Activated CD8-positive, alpha-beta memory T cell treated with anti-CD3 and anti-CD28 coated beads, Interleukin-2, amount 10 ng/mL, durations not matched to agents 7 days and 5 days (primary cell): Measurements from ENCODE around the gene ARL13B. TPM values are rescaled to one million over a fixed set of nuclear protein-coding genes. Genes with fewer than 3 reads are reported as not detected.
"Not testable (repeated sequence)": the region's sequence is repeated elsewhere in the genome, so short reads cannot be mapped to it uniquely, and the experiment has no call there.

Experiments used
- ATAC-seq: fragments of 150-1000 bp; cut with Tn5 transposase; one replicate; pipeline ENCODE4 v1.10.0; 2021; ENCODE audit warnings: moderate library complexity
- CTCF ChIA-PET: fragments of 350-600 bp; sonication (Branson Sonifier 250); formaldehyde crosslinking; loops from one replicate; lab custom pipeline; 2021; ENCODE audit warnings: antibody characterized with exemption; lab: Charles Lee
- DNase-seq: peaks from one replicate; pipeline ENCODE4 v3.0.0-alpha.2; 2020
- H3K27ac Mint-ChIP-seq: one replicate; pipeline ENCODE4 v1.8.0; 2021; ENCODE audit warnings: mild to moderate bottlenecking, mixed read lengths
- H3K27me3 Mint-ChIP-seq: one replicate; pipeline ENCODE4 v1.8.0; 2021; ENCODE audit warnings: mixed read lengths
- H3K36me3 Mint-ChIP-seq: one replicate; pipeline ENCODE4 v1.8.0; 2021; ENCODE audit warnings: mild to moderate bottlenecking, mixed read lengths
- H3K4me1 Mint-ChIP-seq: one replicate; pipeline ENCODE4 v1.8.0; 2021; ENCODE audit warnings: mixed read lengths
- H3K4me3 Mint-ChIP-seq: one replicate; pipeline ENCODE4 v1.8.0; 2021; ENCODE audit warnings: mild to moderate bottlenecking, moderate library complexity, mixed read lengths
- H3K9me3 Mint-ChIP-seq: one replicate; pipeline ENCODE4 v1.8.0; 2022; ENCODE audit warnings: low read depth, mixed read lengths
- total RNA-seq, 2 experiments: library from RNA; stranded (reverse); gene quantifications; one replicate each; pipeline ENCODE4 v1.2.3, GENCODE V29; 2021

Gene ARL13B
- 10 to 100 TPM; 13.8 to 15.6 TPM for total RNA-seq

DNA sequence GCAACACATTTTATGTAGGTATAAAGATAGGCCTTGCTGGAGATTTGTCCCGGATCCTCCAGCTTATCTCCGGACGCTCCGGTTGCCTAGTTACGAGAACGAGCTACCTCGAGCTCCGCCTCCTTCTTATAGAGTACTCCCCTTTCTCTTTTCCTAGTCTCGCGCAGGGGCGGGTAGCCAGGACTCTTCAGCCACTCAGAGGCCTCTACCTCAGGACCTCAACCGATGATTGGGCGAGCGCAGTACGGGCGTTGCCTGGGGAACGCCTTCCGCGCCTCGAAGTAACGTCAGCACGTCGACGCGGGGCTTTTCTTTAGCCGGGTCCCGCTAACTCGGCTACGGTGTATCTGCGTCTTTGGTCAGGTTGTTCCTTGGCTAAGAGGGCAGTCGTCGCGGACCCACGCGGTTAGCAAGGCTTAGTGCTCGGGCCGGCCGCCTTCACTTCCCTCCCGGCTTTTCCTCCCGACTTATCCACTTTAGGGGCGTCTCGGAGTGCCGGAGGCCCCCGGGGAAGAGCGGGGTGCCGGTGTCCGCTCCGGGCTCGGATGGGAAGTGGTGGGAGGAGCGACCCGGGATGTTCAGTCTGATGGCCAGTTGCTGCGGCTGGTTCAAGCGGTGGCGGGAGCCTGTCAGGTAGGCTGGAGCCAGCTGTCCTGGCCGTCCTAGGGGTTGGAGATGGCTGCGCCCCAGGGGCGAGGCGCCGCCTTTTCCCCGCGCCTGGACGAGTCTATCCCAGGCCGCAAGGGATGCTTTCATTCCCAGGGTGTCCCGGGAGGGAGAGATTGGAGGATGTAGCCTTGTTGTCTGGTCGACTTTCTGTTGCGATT is at the start of gene ARL13B:
ARL13B (plus strand) TSS at position 306 of the 827 bp plus-strand sequence; CDS start at position 575, 269 bp downstream.
- Mint-ChIP-seq H3K4me1 (peaks cover 20% of the 10 kb centered on the region), H3K9me3 (no peaks in the 10 kb centered on the region), H3K27ac (peak within 1 kb of the TSS; percentile 80), H3K27me3 (no peaks in the 10 kb centered on the region), H3K36me3 (no peaks in the 10 kb centered on the region), H3K4me3 (peak within 1 kb of the TSS; percentile 80)
- CTCF ChIA-PET: interaction anchor here (0.8 to 1.0 kb wide), 5 partner anchors 9 to 270 kb away, joined by 3 to 5 read pairs (median 4); partner anchors contain the start of genes DHFR2 and NSUN3
- peak; percentile 98 for DNase-seq
- ATAC-seq: peak; percentile 100

DNA sequence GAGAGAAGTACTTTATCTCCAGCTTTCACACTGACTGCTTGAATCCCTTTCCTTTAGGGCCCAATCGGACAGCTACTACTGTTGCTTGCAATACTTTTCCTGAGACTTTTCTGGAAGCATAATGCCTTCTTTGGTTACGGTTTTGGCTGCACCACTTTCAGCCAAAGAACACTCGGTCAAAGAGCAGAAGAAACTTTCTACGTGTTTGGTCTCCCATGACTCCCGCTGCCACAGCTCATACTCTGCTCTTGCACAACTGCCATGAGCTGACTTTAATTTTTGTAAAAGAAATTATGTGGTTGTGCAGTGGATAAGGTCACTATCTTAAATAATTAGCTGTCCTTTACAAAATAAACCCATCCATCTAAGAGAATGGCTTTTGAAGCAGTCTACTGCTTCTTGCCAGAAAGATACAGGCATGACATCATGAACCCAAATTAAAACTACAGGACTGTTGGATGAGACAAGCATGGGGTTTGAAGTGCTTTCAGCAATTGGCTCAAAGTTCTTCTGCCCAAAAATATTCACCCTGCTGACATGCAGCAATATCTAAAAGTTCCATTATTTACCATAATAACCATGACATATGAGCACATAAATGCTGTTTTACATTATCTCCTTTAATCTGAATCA is 48.2 kb upstream of the ARL13B start:
- CTCF ChIA-PET: no interaction called here
- H3K4me3 Mint-ChIP-seq: no peak overlapping the region
- no peak for DNase-seq
- H3K27ac Mint-ChIP-seq: no peak overlapping the region
- no peak for ATAC-seq
- H3K4me1 Mint-ChIP-seq: no peaks in the 10 kb centered on the region
- H3K9me3 Mint-ChIP-seq: no peaks in the 10 kb centered on the region
- H3K36me3 Mint-ChIP-seq: no peaks in the 10 kb centered on the region
- peaks cover 5% of the 10 kb centered on the region for H3K27me3 Mint-ChIP-seq

- no peak overlapping the region for H3K4me3 Mint-ChIP-seq
- H3K27ac Mint-ChIP-seq: no peak overlapping the region
- DNase-seq (no peak), ATAC-seq (no peak)
- H3K36me3 Mint-ChIP-seq: no peaks in the 10 kb centered on the region
- H3K9me3 Mint-ChIP-seq: no peaks in the 10 kb centered on the region
- CTCF ChIA-PET: no interaction called here
- no peaks in the 10 kb centered on the region for H3K4me1 Mint-ChIP-seq
- peaks cover 3% of the 10 kb centered on the region for H3K27me3 Mint-ChIP-seq
These were observed 45.4 kb upstream of the ARL13B start for GRCh38 chr3:93934366-93935046.

DNA sequence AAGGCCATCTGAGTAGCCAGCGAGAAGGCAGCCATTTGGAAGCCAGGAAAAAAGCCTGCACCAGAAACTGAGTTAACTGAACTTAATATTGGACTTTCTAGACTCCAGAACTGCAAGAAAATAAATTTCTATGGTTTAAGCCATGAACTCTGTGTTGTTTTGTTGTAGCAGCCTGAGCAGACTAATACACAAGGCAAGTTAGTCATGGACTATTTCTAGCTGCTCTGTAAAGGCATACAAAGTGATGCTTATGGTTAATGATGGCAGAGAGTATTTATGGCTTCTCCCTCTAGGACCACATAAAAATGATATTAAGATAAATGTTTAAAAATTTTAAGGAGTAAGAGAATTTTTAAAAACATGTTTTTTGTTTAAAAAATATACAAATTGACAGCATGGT is 43.4 kb upstream of the ARL13B start:
- Mint-ChIP-seq H3K27ac (no peak overlapping the region), H3K4me3 (no peak overlapping the region)

DNA sequence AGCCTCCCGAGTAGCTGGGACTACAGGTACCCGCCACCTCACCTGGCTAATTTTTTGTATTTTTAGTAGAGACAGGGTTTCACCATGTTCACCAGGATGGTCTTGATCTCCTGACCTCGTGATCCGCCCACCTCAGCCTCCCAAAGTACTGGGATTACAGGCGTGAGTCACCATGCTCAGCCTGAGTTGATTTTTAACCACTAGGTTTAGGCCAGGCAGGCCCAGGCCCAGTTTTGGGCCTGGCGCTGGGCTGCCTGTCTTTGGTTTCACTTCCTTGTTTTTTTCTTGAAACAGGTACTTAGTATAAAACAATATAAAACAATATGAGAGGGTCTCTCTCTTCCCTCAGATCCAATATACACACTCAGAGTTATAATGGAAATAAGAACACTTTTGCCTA is 42.5 kb upstream of the ARL13B start:
- DNase-seq, CTCF ChIA-PET, H3K36me3 Mint-ChIP-seq, H3K4me3 Mint-ChIP-seq, H3K27me3 Mint-ChIP-seq, H3K27ac Mint-ChIP-seq, ATAC-seq, H3K4me1 Mint-ChIP-seq, H3K9me3 Mint-ChIP-seq: not testable (repeated sequence)

More for the DNA sequence above, 43.4 kb upstream of the ARL13B start:
- Mint-ChIP-seq H3K27me3 (peaks cover 3% of the 10 kb centered on the region), H3K4me1 (no peaks in the 10 kb centered on the region), H3K36me3 (no peaks in the 10 kb centered on the region), H3K9me3 (no peaks in the 10 kb centered on the region)
- DNase-seq: no peak
- ATAC-seq: no peak
- CTCF ChIA-PET: no interaction called here

DNA sequence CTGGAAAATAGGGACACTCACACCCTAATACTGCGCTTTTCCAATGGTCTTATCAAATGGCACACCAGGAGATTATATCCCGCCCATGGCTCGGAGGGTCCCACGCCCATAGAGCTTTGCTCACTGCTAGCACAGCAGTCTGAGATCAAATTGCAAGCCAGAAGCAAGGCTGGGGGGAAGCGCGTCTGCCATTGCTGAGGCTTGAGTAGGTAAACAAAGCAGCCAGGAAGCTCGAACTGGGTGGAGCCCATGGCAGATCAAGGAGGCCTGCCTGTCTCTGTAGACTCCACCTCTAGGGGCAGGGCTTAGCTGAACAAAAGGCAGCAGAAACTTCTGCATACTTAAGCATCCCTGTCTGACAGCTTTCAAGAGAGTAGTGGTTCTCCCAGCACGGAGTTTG is 30.0 kb upstream of the ARL13B start:
- not testable (repeated sequence) for H3K4me1 Mint-ChIP-seq, ATAC-seq

DNA sequence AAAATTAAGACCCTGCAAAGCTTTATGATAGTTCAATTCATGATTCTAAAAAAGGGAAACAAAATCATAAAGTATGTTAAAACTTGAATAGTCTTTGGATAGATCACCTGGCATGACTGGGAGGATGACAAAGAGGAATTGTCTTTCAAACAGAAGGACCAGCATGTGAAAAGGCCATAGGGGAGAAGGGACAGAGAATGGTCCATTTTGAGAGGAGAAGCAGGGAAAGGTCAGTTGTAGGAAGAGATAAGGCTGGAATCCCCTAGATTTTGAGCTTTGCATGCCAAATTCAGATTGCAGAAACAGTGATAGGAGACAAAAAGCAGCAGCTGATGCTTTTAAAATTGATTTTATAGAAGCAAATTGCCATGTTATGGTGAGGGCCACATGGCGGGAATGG is 18.9 kb upstream of the ARL13B start:
- CTCF ChIA-PET: no interaction called here
- H3K9me3 Mint-ChIP-seq: no peaks in the 10 kb centered on the region
- ATAC-seq: no peak
- H3K36me3 Mint-ChIP-seq: no peaks in the 10 kb centered on the region
- H3K27me3 Mint-ChIP-seq: peaks cover 11% of the 10 kb centered on the region
- no peak overlapping the region for H3K4me3 Mint-ChIP-seq
- no peaks in the 10 kb centered on the region for H3K4me1 Mint-ChIP-seq
- DNase-seq: no peak
- H3K27ac Mint-ChIP-seq: no peak overlapping the region

More for the DNA sequence above, 30.0 kb upstream of the ARL13B start:
- H3K27me3 Mint-ChIP-seq, H3K27ac Mint-ChIP-seq, CTCF ChIA-PET, H3K9me3 Mint-ChIP-seq, DNase-seq, H3K36me3 Mint-ChIP-seq, H3K4me3 Mint-ChIP-seq: not testable (repeated sequence)

DNA sequence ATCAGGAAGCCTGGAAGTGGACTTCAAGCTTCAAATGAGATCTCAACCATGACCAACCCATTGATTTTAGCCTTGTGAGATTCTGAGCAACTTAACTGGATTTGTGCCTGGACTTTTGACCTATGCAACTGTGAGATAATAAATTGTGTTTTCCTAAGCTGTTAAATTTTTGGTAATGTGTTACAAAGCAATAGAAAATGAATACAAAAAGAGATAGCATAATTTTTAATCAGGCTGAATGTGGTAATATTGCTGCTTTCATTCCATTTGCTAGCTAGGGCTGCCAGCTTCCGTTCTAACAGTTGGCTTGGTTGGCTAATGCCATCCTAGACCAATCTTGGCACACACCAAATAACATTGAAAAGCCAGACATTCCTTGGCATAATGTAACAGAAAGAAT is 18.5 kb upstream of the ARL13B start:
- H3K36me3 Mint-ChIP-seq: no peaks in the 10 kb centered on the region
- H3K9me3 Mint-ChIP-seq: no peaks in the 10 kb centered on the region
- no peak overlapping the region for H3K4me3 Mint-ChIP-seq
- H3K27me3 Mint-ChIP-seq: peaks cover 11% of the 10 kb centered on the region
- CTCF ChIA-PET: no interaction called here
- ATAC-seq (no peak), DNase-seq (no peak)
- no peak overlapping the region for H3K27ac Mint-ChIP-seq
- H3K4me1 Mint-ChIP-seq: no peaks in the 10 kb centered on the region

DNA sequence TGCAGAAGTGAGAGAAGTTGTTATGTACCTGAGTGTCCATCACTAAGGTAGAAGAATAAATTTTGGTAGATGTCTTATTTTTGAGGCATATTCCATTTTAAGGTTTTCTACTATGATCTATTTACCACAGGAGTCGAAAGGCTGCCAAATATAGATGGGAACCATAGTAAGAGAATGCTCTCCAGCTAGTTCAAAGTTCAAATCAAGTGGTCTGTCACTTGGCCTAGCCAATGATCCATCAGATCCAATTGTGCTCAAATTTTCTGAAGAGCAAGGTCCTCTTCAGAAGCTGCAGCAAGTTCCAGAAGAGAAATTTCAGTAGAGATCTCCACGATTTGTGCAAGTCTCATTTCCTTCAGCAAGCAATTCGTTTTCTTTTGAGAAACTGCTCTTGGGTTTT is 17.2 kb upstream of the ARL13B start:
- Mint-ChIP-seq H3K4me3 (no peak overlapping the region), H3K27ac (no peak overlapping the region), H3K4me1 (no peaks in the 10 kb centered on the region), H3K27me3 (peaks cover 8% of the 10 kb centered on the region), H3K36me3 (no peaks in the 10 kb centered on the region), H3K9me3 (no peaks in the 10 kb centered on the region)
- DNase-seq: no peak
- CTCF ChIA-PET: no interaction called here
- ATAC-seq: no peak

- H3K4me1 Mint-ChIP-seq, H3K27me3 Mint-ChIP-seq, H3K9me3 Mint-ChIP-seq, ATAC-seq, H3K4me3 Mint-ChIP-seq, H3K27ac Mint-ChIP-seq, DNase-seq, H3K36me3 Mint-ChIP-seq, CTCF ChIA-PET: not testable (repeated sequence)
These were observed 14.8 kb upstream of the ARL13B start for GRCh38 chr3:93965106-93965505.

- DNase-seq: no peak
These were observed 10.5 kb upstream of the ARL13B start for GRCh38 chr3:93969443-93969842.

GRCh38 chr3:93969997-93970396 is 10.0 kb upstream of the ARL13B start:
- DNase-seq (no peak), ATAC-seq (no peak)
- no peak overlapping the region for H3K27ac Mint-ChIP-seq
- H3K36me3 Mint-ChIP-seq: no peaks in the 10 kb centered on the region
- peaks cover 10% of the 10 kb centered on the region for H3K4me1 Mint-ChIP-seq
- H3K27me3 Mint-ChIP-seq: peaks cover 10% of the 10 kb centered on the region
- CTCF ChIA-PET: no interaction called here
- H3K9me3 Mint-ChIP-seq: no peaks in the 10 kb centered on the region
- H3K4me3 Mint-ChIP-seq: no peak overlapping the region

More at GRCh38 chr3:93969443-93969842, 10.5 kb upstream of the ARL13B start:
- H3K36me3 Mint-ChIP-seq: no peaks in the 10 kb centered on the region
- H3K27ac Mint-ChIP-seq: no peak overlapping the region
- peaks cover 10% of the 10 kb centered on the region for H3K4me1 Mint-ChIP-seq
- H3K27me3 Mint-ChIP-seq: peaks cover 10% of the 10 kb centered on the region
- H3K9me3 Mint-ChIP-seq: no peaks in the 10 kb centered on the region
- no peak overlapping the region for H3K4me3 Mint-ChIP-seq
- CTCF ChIA-PET: no interaction called here
- ATAC-seq: no peak
